Activated T-cell treated with anti-CD3 and anti-CD28 coated beads, Interleukin-2, amount 50 U/mL, for 72 hours (primary cell): ENCODE data around the gene RNASE11. TPM values are rescaled to one million over a fixed set of nuclear protein-coding genes. Genes with fewer than 3 reads are reported as not detected.
A peak's percentile ranks its signal among the peaks of the same experiment; 100 is the strongest.
"Not testable (repeated sequence)": the region's sequence is repeated elsewhere in the genome, so short reads cannot be mapped to it uniquely, and the experiment has no call there.

Experiments used
- ATAC-seq, 2 donors: fragments of 150-1000 bp; cut with Tn5 transposase; replicated peaks in 1 of 2; 2 replicates each; pipeline ENCODE4 v1.10.0; 2021; ENCODE audit warnings: moderate library complexity in 2 of 2, mild to moderate bottlenecking in 1 of 2
- DNase-seq, 2 donors: peaks; one replicate each; pipeline ENCODE4 v3.0.0; 2021 to 2022; ENCODE audit warnings: mixed read lengths in 1 of 2
- H3K27ac Mint-ChIP-seq: one replicate; pipeline ENCODE4 v1.8.0; 2022; ENCODE audit warnings: mild to moderate bottlenecking, moderate library complexity, mixed read lengths
- H3K27me3 Mint-ChIP-seq: one replicate; pipeline ENCODE4 v1.8.0; 2022; ENCODE audit warnings: low read depth, mixed read lengths
- H3K36me3 Mint-ChIP-seq, 2 donors: one replicate each; pipeline ENCODE4 v1.8.0; 2022; ENCODE audit warnings: mixed read lengths in 2 of 2, mild to moderate bottlenecking in 1 of 2; ENCODE audit not compliant: insufficient read depth in 2 of 2
- H3K4me1 Mint-ChIP-seq: one replicate; pipeline ENCODE4 v1.8.0; 2022; ENCODE audit warnings: low read depth, mixed read lengths
- H3K4me3 Mint-ChIP-seq, 2 donors: one replicate each; pipeline ENCODE4 v1.8.0; 2022; ENCODE audit warnings: mild to moderate bottlenecking in 2 of 2, mixed read lengths in 2 of 2, moderate library complexity in 2 of 2
- H3K9me3 Mint-ChIP-seq, 2 donors: one replicate each; pipeline ENCODE4 v1.8.0; 2022; ENCODE audit warnings: mixed read lengths in 2 of 2
- total RNA-seq, 2 donors: library from RNA; stranded (reverse); gene quantifications; one replicate each; pipeline ENCODE4 v1.2.3, GENCODE V29; 2022

The RNASE11 gene
- total RNA-seq, 2 donors from 2014 or later = not detected

GRCh38 chr14:20622816-20623291 is 35.1 kb upstream of the RNASE11 start:
- no peak for ATAC-seq
- peaks cover 62% of the 10 kb centered on the region for H3K4me1 Mint-ChIP-seq
- peaks cover 0 to 1% of the 10 kb centered on the region in 2 donors for H3K9me3 Mint-ChIP-seq
- no peak for DNase-seq
- H3K27ac Mint-ChIP-seq = no peak overlapping the region
- H3K4me3 Mint-ChIP-seq = peak overlapping the region; percentile 47 to 77
- peaks cover 3 to 5% of the 10 kb centered on the region in 2 donors for H3K36me3 Mint-ChIP-seq
- H3K27me3 Mint-ChIP-seq = peaks cover 70% of the 10 kb centered on the region

GRCh38 chr14:20620798-20621478 is 33.1 kb upstream of the RNASE11 start:
- no peak overlapping the region for H3K27ac Mint-ChIP-seq
- H3K4me1 Mint-ChIP-seq = peaks cover 45% of the 10 kb centered on the region

GRCh38 chr14:20619688-20620087 is 31.9 kb upstream of the RNASE11 start:
- Mint-ChIP-seq H3K27me3 (peaks cover 47% of the 10 kb centered on the region), H3K4me1 (peaks cover 33% of the 10 kb centered on the region)
- not testable (repeated sequence) for ATAC-seq, H3K4me3 Mint-ChIP-seq, H3K27ac Mint-ChIP-seq, H3K9me3 Mint-ChIP-seq, H3K36me3 Mint-ChIP-seq, DNase-seq

More at GRCh38 chr14:20620798-20621478, 33.1 kb upstream of the RNASE11 start:
- DNase-seq (no peak), ATAC-seq (no peak)
- Mint-ChIP-seq H3K27me3 (peaks cover 56% of the 10 kb centered on the region), H3K9me3 (peaks cover 0 to 1% of the 10 kb centered on the region in 2 donors), H3K36me3 (peaks cover 3 to 5% of the 10 kb centered on the region in 2 donors), H3K4me3 (no peak overlapping the region)

GRCh38 chr14:20618271-20618749 is 30.5 kb upstream of the RNASE11 start:
- peaks cover 0 to 1% of the 10 kb centered on the region in 2 donors for H3K9me3 Mint-ChIP-seq
- peaks cover 1 to 5% of the 10 kb centered on the region in 2 donors for H3K36me3 Mint-ChIP-seq
- H3K4me1 Mint-ChIP-seq = peaks cover 19% of the 10 kb centered on the region
- peaks cover 36% of the 10 kb centered on the region for H3K27me3 Mint-ChIP-seq
- H3K27ac Mint-ChIP-seq = no peak overlapping the region
- DNase-seq (no peak), ATAC-seq (no peak)
- H3K4me3 Mint-ChIP-seq = no peak overlapping the region

- Mint-ChIP-seq H3K36me3 (peaks cover 1 to 5% of the 10 kb centered on the region in 2 donors), H3K4me3 (no peak overlapping the region), H3K27me3 (peaks cover 26% of the 10 kb centered on the region), H3K9me3 (peaks cover 0 to 1% of the 10 kb centered on the region in 2 donors), H3K27ac (no peak overlapping the region), H3K4me1 (peaks cover 10% of the 10 kb centered on the region)
- ATAC-seq = no peak
- DNase-seq = no peak
Observed at GRCh38 chr14:20617138-20618003, 29.6 kb upstream of the RNASE11 start.

- no peaks in the 10 kb centered on the region for H3K36me3 Mint-ChIP-seq
Observed at GRCh38 chr14:20615996-20616395, 28.2 kb upstream of the RNASE11 start.

GRCh38 chr14:20614038-20614840 is 26.4 kb upstream of the RNASE11 start:
- H3K27ac Mint-ChIP-seq = no peak overlapping the region
- DNase-seq = no peak
- peaks cover 16% of the 10 kb centered on the region for H3K27me3 Mint-ChIP-seq
- no peak overlapping the region for H3K4me3 Mint-ChIP-seq
- peak; percentile 7 to 8 for ATAC-seq
- H3K9me3 Mint-ChIP-seq = no peaks in the 10 kb centered on the region
- H3K4me1 Mint-ChIP-seq = peaks cover 8% of the 10 kb centered on the region
- no peaks in the 10 kb centered on the region for H3K36me3 Mint-ChIP-seq

More at GRCh38 chr14:20615996-20616395, 28.2 kb upstream of the RNASE11 start:
- no peak overlapping the region for H3K27ac Mint-ChIP-seq
- no peak overlapping the region for H3K4me3 Mint-ChIP-seq
- peaks cover 16% of the 10 kb centered on the region for H3K27me3 Mint-ChIP-seq
- H3K9me3 Mint-ChIP-seq = no peaks in the 10 kb centered on the region
- H3K4me1 Mint-ChIP-seq = peaks cover 8% of the 10 kb centered on the region
- DNase-seq = no peak
- no peak for ATAC-seq

GRCh38 chr14:20613094-20614037 is 25.6 kb upstream of the RNASE11 start:
- H3K36me3 Mint-ChIP-seq = no peaks in the 10 kb centered on the region

GRCh38 chr14:20612403-20612802 is 24.6 kb upstream of the RNASE11 start:
- H3K9me3 Mint-ChIP-seq = no peaks in the 10 kb centered on the region
- H3K27ac Mint-ChIP-seq = no peak overlapping the region
- peaks cover 12% of the 10 kb centered on the region for H3K4me1 Mint-ChIP-seq
- DNase-seq (no peak), ATAC-seq (no peak)
- no peak overlapping the region for H3K4me3 Mint-ChIP-seq
- H3K27me3 Mint-ChIP-seq = no peaks in the 10 kb centered on the region
- no peaks in the 10 kb centered on the region for H3K36me3 Mint-ChIP-seq

More at GRCh38 chr14:20613094-20614037, 25.6 kb upstream of the RNASE11 start:
- Mint-ChIP-seq H3K4me1 (peaks cover 11% of the 10 kb centered on the region), H3K27ac (no peak overlapping the region), H3K27me3 (peaks cover 7% of the 10 kb centered on the region), H3K9me3 (no peaks in the 10 kb centered on the region), H3K4me3 (no peak overlapping the region)
- ATAC-seq (peak; percentile 83), DNase-seq (peak; percentile 84 to 86)

- no peaks in the 10 kb centered on the region for H3K9me3 Mint-ChIP-seq
- no peaks in the 10 kb centered on the region for H3K36me3 Mint-ChIP-seq
- DNase-seq (no peak), ATAC-seq (no peak)
- H3K4me1 Mint-ChIP-seq = peaks cover 17% of the 10 kb centered on the region
- no peaks in the 10 kb centered on the region for H3K27me3 Mint-ChIP-seq
- H3K4me3 Mint-ChIP-seq = no peak overlapping the region
- H3K27ac Mint-ChIP-seq = no peak overlapping the region
Observed at GRCh38 chr14:20611277-20611676, 23.5 kb upstream of the RNASE11 start.

GRCh38 chr14:20610002-20610765 is 22.4 kb upstream of the RNASE11 start:
- H3K4me3 Mint-ChIP-seq = no peak overlapping the region
- H3K27me3 Mint-ChIP-seq = no peaks in the 10 kb centered on the region
- peak; percentile 22 to 24 for ATAC-seq
- no peak overlapping the region for H3K27ac Mint-ChIP-seq
- peaks cover 17% of the 10 kb centered on the region for H3K4me1 Mint-ChIP-seq
- DNase-seq = peak; percentile 75 to 76
- H3K36me3 Mint-ChIP-seq = no peaks in the 10 kb centered on the region
- H3K9me3 Mint-ChIP-seq = no peaks in the 10 kb centered on the region
